Central memory CD8-positive, alpha-beta T cell (primary cell): ENCODE results near the gene SLC24A3.
"Not testable (repeated sequence)": the region's sequence is repeated elsewhere in the genome, so short reads cannot be mapped to it uniquely, and the experiment has no call there.

Source experiments
- ATAC-seq: fragments of 150-1000 bp; cut with Tn5 transposase; replicated peaks from 2 replicates; pipeline ENCODE4 v1.10.0; 2022; ENCODE audit warnings: mild to moderate bottlenecking, moderate FRiP score, moderate number of reproducible peaks; ENCODE audit not compliant: poor library complexity, severe bottlenecking; ENCODE audit errors: extremely low read depth
- DNase-seq, 2 donors: peaks; one replicate each; pipeline ENCODE4 v3.0.0; 2021; ENCODE audit warnings: low spot score in 2 of 2
- H3K27ac Mint-ChIP-seq: one replicate; pipeline ENCODE4 v1.8.0; 2022; ENCODE audit warnings: low read depth, mild to moderate bottlenecking, moderate library complexity, mixed read lengths
- H3K27me3 Mint-ChIP-seq: one replicate; pipeline ENCODE4 v1.8.0; 2022; ENCODE audit warnings: mixed read lengths
- H3K36me3 Mint-ChIP-seq: one replicate; pipeline ENCODE4 v1.8.0; 2022; ENCODE audit warnings: mild to moderate bottlenecking, moderate library complexity, mixed read lengths; ENCODE audit not compliant: insufficient read depth
- H3K4me1 Mint-ChIP-seq: one replicate; pipeline ENCODE4 v1.8.0; 2022; ENCODE audit warnings: mixed read lengths
- H3K4me3 Mint-ChIP-seq: one replicate; pipeline ENCODE4 v1.8.0; 2022; ENCODE audit warnings: mild to moderate bottlenecking, moderate library complexity, mixed read lengths
- H3K9me3 Mint-ChIP-seq: one replicate; pipeline ENCODE4 v1.8.0; 2022; ENCODE audit warnings: mixed read lengths

Gene SLC24A3

DNA sequence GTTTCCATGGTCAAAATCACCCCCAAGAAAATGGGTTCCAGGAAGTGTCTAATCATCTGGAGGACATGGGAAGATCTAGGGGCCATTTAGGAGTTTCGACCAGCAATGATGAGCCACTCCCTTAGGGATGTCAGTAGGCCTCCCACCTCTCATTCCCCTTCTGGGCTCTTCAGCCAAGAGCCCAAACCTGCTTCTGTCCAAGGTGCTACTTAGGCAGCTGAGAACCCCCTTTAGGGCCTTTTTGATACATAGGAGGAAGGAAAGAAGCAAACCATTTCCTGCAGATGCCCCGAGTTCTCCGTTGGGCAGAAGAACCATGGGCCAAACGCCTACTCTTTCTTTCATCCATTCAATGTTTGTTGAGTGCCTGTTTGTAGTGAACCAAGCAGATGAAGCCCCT, 404.2 kb downstream of the SLC24A3 start:
- DNase-seq: no peak
- no peaks in the 10 kb centered on the region for H3K9me3 Mint-ChIP-seq
- H3K27ac Mint-ChIP-seq: no peak overlapping the region
- H3K4me1 Mint-ChIP-seq: no peaks in the 10 kb centered on the region
- ATAC-seq: no peak
- no peak overlapping the region for H3K4me3 Mint-ChIP-seq
- peaks cover 19% of the 10 kb centered on the region for H3K27me3 Mint-ChIP-seq
- no peaks in the 10 kb centered on the region for H3K36me3 Mint-ChIP-seq

DNA sequence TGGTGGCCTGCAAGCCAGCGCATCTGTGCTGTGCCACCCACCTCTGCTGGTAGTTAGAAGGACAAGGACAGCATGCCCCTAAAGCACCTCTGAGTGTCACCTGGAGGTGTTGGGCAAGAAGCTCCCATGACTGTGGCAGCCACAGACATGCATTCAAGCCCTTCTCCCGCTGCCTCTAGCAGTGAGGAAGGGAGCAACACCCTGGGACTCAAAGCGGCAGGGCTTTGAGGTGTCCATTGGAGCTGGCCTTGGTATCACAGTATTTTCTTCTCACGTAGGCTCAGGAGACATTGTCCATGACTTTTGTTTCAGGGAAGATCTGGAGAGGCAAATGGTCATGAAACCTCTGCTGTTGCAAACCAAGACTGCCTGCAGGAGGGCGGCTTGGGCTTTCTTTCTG, 404.8 kb downstream of the SLC24A3 start:
- Mint-ChIP-seq H3K9me3 (no peaks in the 10 kb centered on the region), H3K4me3 (no peak overlapping the region), H3K36me3 (no peaks in the 10 kb centered on the region), H3K27ac (no peak overlapping the region), H3K27me3 (peaks cover 17% of the 10 kb centered on the region), H3K4me1 (no peaks in the 10 kb centered on the region)
- no peak for DNase-seq
- ATAC-seq: no peak

DNA sequence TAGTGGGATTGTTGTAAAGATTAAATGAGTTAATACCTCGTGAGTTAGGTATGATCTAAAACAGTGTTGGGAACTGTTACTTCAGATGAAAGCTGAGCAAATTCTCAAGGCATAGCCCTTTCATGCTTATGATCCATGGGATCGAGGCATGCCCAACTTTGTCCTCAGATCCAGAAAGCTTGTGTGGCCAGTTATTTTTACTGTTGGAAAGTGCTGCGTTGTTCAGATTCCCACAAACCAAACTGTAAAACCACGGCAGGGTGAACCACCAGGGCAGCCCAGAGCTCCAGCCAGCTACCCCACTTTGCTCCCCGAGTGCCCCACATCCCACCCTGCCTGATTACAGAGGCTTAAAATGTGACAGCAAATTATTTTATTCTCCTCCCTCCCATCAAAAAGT, 406.3 kb downstream of the SLC24A3 start:
- no peaks in the 10 kb centered on the region for H3K9me3 Mint-ChIP-seq
- H3K27ac Mint-ChIP-seq: no peak overlapping the region
- peaks cover 2% of the 10 kb centered on the region for H3K27me3 Mint-ChIP-seq
- no peak overlapping the region for H3K4me3 Mint-ChIP-seq
- H3K4me1 Mint-ChIP-seq: no peaks in the 10 kb centered on the region
- no peak for ATAC-seq
- DNase-seq: no peak
- H3K36me3 Mint-ChIP-seq: no peaks in the 10 kb centered on the region

DNA sequence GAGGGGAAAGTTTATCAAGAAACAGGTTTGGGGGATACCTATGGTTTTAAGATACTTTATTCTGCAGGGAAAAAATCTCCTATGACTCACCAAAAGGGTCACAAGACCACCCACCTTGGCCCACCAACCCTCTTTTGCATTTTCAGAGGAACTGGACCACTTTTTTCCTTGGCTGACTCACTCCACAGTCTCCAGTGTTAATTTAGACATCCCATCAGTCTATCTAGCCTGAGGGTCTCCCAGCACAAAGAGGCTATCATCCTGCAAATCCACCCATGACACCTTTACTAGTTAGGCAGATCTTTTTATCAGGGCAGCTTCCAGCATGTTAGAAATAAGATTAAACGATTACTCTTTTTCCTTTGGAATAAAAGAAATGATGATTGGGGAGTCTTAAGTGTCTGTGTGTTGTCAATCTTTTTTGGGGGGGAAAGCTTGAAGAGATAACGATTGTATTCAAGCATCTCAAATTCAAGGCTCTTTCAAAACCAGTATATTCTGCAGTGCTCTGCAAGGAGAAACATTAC, 407.5 kb downstream of the SLC24A3 start:
- no peaks in the 10 kb centered on the region for H3K27me3 Mint-ChIP-seq
- no peaks in the 10 kb centered on the region for H3K4me1 Mint-ChIP-seq
- no peak overlapping the region for H3K4me3 Mint-ChIP-seq
- H3K27ac Mint-ChIP-seq: no peak overlapping the region
- no peaks in the 10 kb centered on the region for H3K36me3 Mint-ChIP-seq
- ATAC-seq (no peak), DNase-seq (no peak)
- peaks cover 6% of the 10 kb centered on the region for H3K9me3 Mint-ChIP-seq

DNA sequence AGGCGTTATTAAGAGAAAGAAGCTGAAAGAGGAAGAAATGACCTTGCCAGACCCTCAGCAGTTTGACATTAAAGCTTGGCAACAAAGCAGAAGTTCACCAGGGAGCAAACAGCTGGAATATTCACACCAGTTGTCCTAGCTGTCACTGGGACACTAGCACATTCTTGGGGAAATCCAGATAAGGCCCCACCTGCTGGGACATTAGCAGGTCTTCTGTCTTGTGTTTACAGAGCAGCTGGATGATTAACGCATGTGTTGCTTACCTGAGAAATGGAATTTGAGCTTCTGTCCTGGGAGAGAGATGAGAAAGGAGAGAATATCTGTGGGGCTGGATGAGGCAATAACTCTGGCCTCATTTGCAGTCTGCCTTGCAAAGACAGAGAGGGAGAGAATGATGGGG, 408.0 kb downstream of the SLC24A3 start:
- H3K27ac Mint-ChIP-seq: no peak overlapping the region
- no peaks in the 10 kb centered on the region for H3K27me3 Mint-ChIP-seq
- H3K9me3 Mint-ChIP-seq: peaks cover 6% of the 10 kb centered on the region
- H3K4me3 Mint-ChIP-seq: no peak overlapping the region
- no peak for DNase-seq
- no peaks in the 10 kb centered on the region for H3K4me1 Mint-ChIP-seq
- no peak for ATAC-seq
- H3K36me3 Mint-ChIP-seq: no peaks in the 10 kb centered on the region

DNA sequence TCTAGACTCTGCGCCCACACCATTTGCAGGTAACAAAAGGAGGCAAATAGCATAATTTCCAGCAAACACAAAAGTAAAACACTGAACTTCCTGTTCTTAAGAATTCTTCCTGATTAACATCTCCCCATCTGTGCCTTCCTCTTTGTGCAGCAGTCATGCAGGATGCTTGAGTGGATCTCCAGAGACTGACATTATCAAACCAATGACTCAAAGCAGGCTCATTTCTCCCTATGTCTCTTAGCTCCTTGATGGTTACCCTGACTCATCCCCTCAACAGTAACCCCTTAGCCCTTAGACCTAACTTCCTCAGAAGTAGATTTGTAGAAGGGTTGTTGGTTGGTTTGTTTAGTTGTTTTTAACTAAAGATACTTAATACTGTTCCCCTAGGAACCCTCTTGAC, 408.6 kb downstream of the SLC24A3 start:
- Mint-ChIP-seq H3K36me3 (no peaks in the 10 kb centered on the region), H3K4me3 (no peak overlapping the region), H3K27me3 (no peaks in the 10 kb centered on the region), H3K27ac (no peak overlapping the region), H3K9me3 (peaks cover 6% of the 10 kb centered on the region), H3K4me1 (no peaks in the 10 kb centered on the region)
- DNase-seq (no peak), ATAC-seq (no peak)

DNA sequence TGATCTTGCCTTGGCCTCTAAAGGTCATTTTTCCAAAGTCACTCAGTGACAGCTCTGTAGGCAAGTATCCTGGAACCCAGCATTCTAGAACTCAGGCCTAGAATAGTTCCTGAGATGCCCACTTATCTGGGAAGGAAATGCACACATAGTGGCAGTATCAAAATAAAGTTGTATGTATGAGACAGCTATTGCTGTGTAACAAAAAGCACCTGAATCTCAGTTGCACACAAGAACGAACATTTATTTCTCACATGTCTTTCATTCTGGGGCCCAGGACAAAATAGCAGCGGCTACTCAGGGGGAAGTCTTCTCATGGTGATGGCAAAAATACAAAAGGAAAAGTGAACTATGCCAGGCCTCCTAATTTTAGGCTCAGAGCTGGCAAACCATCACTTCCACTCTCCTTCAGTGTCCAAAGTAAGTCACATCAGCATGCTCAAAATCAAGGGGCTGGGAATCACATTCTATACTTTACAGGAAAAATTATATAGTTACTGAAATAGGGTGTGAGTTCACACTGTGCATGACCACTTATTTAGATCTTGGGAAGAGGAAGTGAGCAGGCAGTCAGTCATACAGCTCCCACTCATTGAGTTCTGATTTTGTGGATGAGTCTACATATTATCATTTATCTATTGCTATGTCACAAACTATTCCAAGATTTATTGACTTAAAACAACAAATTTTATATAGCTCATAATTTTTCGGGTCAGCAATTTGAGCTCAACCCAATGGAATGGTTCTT, 412.0 kb downstream of the SLC24A3 start:
- DNase-seq (no peak), ATAC-seq (no peak)
- Mint-ChIP-seq H3K27ac (no peak overlapping the region), H3K4me1 (no peaks in the 10 kb centered on the region), H3K36me3 (no peaks in the 10 kb centered on the region), H3K9me3 (peaks cover 6% of the 10 kb centered on the region), H3K27me3 (peaks cover 9% of the 10 kb centered on the region), H3K4me3 (no peak overlapping the region)

DNA sequence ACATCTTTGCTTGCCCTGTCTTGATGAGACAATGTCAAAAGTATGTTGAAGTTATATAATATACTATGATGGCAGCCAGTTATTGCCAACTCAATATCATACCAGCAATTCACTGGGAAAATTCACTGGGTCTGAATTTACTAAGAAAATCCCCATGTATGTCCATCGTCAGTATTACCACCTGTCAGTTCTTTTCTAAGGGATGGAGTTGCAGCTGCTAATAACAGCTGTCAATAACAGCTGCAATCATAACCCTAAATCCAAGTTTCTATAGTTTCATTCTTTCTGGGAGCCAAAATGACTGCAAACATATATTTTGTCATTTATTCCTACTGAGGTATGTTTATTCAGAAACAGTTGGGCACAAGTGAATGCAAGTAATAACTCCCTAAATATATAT, 413.0 kb downstream of the SLC24A3 start:
- Mint-ChIP-seq H3K36me3 (no peaks in the 10 kb centered on the region), H3K4me1 (no peaks in the 10 kb centered on the region), H3K4me3 (no peak overlapping the region), H3K27ac (no peak overlapping the region), H3K27me3 (peaks cover 9% of the 10 kb centered on the region), H3K9me3 (peaks cover 6% of the 10 kb centered on the region)
- DNase-seq (no peak), ATAC-seq (no peak)

DNA sequence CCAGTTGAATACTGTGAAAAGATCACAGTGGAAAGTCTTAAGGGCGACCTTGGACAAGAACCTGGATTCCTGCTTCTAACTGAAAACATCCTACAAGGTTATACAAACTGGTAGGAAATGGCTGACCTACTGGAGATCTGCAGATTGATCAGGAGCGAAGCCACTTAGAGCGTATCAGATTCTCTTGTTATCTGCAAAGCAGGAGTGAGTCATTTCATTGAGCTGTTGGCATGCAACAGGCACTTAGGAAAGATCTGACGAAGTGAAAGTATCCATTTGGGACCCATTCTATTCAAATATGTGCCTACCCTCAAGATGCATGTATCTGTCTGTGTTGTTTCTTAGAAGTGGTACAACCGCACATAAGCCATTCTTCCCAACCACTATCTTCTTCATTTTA, 414.5 kb downstream of the SLC24A3 start:
- Mint-ChIP-seq H3K27me3 (peaks cover 9% of the 10 kb centered on the region), H3K4me3 (no peak overlapping the region), H3K9me3 (peaks cover 6% of the 10 kb centered on the region), H3K36me3 (no peaks in the 10 kb centered on the region), H3K4me1 (no peaks in the 10 kb centered on the region), H3K27ac (no peak overlapping the region)
- DNase-seq (no peak), ATAC-seq (no peak)

DNA sequence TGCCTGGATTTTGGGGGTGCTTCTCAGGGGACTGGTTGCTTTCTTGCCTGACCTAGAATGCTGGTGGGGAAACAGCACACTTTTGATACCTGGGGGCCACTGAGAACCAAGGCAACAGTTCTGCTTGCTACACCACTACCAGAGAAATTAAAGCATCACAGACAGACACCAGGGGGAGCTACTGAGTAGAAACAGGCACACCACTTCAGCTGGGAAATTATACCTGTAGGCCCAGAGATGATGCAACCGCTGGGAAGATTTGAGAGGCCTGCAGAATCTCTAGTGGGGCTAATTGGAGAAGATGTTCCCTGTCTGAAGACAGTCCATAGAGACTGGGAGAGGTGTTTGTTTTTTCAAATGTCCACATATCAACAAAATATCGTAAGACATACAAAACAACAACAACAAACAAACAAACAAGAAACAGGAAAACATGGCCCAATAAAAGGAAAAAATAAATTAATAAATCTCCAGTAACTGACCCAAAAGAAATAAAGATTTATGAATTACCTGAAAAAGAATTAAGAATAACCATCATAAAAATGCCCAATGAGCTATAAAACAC, 416.2 kb downstream of the SLC24A3 start:
- Mint-ChIP-seq H3K9me3 (peaks cover 6% of the 10 kb centered on the region), H3K36me3 (no peaks in the 10 kb centered on the region), H3K4me3 (no peak overlapping the region), H3K27me3 (peaks cover 9% of the 10 kb centered on the region), H3K27ac (no peak overlapping the region), H3K4me1 (no peaks in the 10 kb centered on the region)
- DNase-seq: no peak
- no peak for ATAC-seq

DNA sequence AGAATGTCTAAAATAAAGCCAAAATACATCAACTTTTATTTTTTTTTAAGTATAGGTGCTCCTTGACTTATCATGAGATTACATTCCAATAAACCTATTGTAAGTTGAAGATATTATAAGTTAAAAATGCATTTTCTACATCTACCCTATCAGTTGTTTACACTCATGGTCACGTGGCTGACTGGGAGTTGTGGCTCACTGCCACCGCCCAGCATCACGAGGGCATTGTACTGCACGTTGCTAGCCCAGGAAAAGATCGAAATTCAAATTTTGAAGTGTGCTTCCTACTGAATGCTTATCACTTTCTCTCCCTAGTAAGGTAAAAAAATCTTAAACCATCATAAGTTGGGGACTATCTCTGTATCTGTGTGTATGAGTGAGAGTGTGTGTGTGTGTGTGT, 419.0 kb downstream of the SLC24A3 start:
- no peaks in the 10 kb centered on the region for H3K9me3 Mint-ChIP-seq
- H3K36me3 Mint-ChIP-seq: no peaks in the 10 kb centered on the region
- H3K27ac Mint-ChIP-seq: no peak overlapping the region
- ATAC-seq (no peak), DNase-seq (no peak)
- no peak overlapping the region for H3K4me3 Mint-ChIP-seq
- H3K27me3 Mint-ChIP-seq: peaks cover 9% of the 10 kb centered on the region
- no peaks in the 10 kb centered on the region for H3K4me1 Mint-ChIP-seq

DNA sequence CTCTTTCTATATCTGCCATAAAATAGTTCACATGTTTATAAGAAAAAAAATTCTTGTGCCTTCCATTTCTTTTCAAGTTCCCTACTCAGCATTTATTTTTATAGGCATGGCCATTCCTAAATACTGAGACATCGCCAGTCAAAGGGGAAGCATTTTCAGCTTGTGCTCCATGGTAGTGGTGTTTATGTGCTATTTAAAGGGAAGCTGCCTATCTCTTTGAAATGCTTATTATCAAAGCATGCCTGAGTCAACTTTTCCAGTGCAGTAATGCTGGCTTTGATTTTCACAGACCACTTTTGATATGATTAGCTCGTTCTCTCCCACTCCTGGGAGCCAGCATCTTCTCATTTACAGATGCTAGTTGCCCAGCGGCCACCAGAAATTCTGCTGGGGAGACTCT, 421.5 kb downstream of the SLC24A3 start:
- H3K4me3 Mint-ChIP-seq: no peak overlapping the region
- DNase-seq: no peak
- H3K27me3 Mint-ChIP-seq: no peaks in the 10 kb centered on the region
- ATAC-seq: no peak
- no peaks in the 10 kb centered on the region for H3K36me3 Mint-ChIP-seq
- no peak overlapping the region for H3K27ac Mint-ChIP-seq
- no peaks in the 10 kb centered on the region for H3K4me1 Mint-ChIP-seq
- H3K9me3 Mint-ChIP-seq: no peaks in the 10 kb centered on the region

DNA sequence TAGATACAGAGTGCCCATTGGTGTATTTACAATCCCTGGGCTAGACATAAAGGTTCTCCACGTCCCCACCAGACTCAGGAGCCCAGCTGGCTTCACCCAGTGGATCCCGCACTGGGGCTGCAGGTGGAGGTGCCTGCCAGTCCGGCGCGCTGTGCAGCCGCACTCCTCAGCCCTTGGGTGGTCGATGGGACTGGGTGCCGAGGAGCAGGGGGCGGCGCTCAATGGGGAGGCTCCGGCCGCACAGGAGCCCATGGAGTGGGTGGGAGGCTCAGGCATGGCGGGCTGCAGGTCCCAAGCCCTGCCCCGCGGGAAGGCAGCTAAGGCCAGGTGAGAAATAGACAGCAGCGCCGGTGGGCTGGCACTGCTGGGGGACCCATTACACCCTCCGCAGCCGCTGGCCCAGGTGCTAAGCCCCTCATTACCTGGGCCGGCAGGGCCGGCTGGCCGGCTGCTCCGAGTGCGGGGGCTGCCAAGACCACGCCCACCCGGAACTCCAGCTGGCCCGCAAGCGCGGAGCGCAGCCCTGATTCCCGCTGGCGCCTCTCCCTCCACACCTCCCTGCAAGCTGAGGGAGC, 427.1 kb downstream of the SLC24A3 start:
- not testable (repeated sequence) for H3K9me3 Mint-ChIP-seq, H3K4me1 Mint-ChIP-seq, H3K36me3 Mint-ChIP-seq, H3K27ac Mint-ChIP-seq, DNase-seq, H3K27me3 Mint-ChIP-seq, H3K4me3 Mint-ChIP-seq, ATAC-seq
